ENCODE results near the gene TOB1. TPM values are rescaled to one million over a fixed set of nuclear protein-coding genes. Genes with fewer than 3 reads are reported as not detected.

Gene TOB1
- total and polyA plus RNA-seq, 9 of the 15 experiments (the other 6 are each of a cell fraction or from before 2014, with no cell fraction given): 4.8 to 63.7 (median 13.2) TPM

DNA sequence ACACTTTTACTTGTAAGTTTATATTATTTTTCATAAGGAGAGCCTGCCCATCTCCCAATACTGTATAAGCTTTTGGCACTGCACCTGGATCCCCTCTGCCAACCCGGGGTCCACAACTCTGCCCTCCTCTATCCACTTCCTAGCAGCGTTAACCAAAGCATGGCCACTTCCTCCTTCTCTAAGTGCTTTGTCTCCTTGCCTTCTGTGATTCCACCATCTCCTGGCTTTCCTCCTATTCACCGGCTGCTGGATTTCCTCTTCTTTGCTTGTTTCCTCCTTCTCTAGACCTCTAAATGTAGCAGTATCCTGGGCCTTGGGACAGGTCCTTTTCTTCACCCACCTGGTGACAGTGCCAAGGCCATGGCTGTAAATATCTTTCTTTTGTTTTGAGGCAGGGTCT, 50.8 kb downstream of the TOB1 start:
- FAIRE-seq: no peak
- no peaks in the 10 kb centered on the region for H3K79me2 ChIP-seq (ENCODE audit: control insufficient read depth, insufficient read depth, low read length)
- BruUV-seq (replicated peaks): no TSS peak
- H3K36me3 ChIP-seq (ENCODE audit: control insufficient read depth, insufficient read depth, low read length): no peaks in the 10 kb centered on the region
- ATAC-seq: no peak
- H3K4me1 ChIP-seq (replicated peaks in 1 of 2; ENCODE audit: control insufficient read depth in 2 of 2, insufficient read depth in 2 of 2, low read length in 2 of 2): peaks cover 3 to 6% of the 10 kb centered on the region in 2 experiments; a peak in 3 of 5 replicates
- no peak overlapping the region for H3K4me3 ChIP-seq
- 5% methylated on average over 3 of the region's 3 CpGs for WGBS (ENCODE audit: insufficient coverage, low coverage, missing lambda C conversion rate)
- ChIA-PET CTCF (ENCODE audit: low intra/inter-chr PET ratio) (no interaction called here), POLR2A (interaction anchor here (0.9 kb wide), 1 partner anchor 20 kb away, joined by 3 read pairs; the partner anchor contains the start of gene WFIKKN2)
- no peaks in the 10 kb centered on the region; the same call in 1 of the 2 replicates for H3K9me3 ChIP-seq (replicated peaks; ENCODE audit: control insufficient read depth, insufficient read depth, low read depth, low read length)
- no peaks in the 10 kb centered on the region for H3K9me1 ChIP-seq (ENCODE audit: control insufficient read depth, insufficient read depth, low read length)
- intact Hi-C loops (cut with micrococcal nuclease): no loop called here
- H3K4me2 ChIP-seq (ENCODE audit: insufficient read depth, low read length): no peak overlapping the region
- H4K20me1 ChIP-seq (replicated peaks; ENCODE audit: control insufficient read depth, insufficient read depth, low read length): no peaks in the 10 kb centered on the region
- H3K27ac ChIP-seq (ENCODE audit: extremely low read depth, low read depth, low read length): no peak overlapping the region
- in situ Hi-C loops (cut with MboI): no loop called here
- peaks cover 3 to 7% of the 10 kb centered on the region in 2 experiments; a peak in 3 of 5 replicates for H3K27me3 ChIP-seq (ENCODE audit: control insufficient read depth in 2 of 2, insufficient read depth in 2 of 2, low read length in 2 of 2)
- TF ChIP-seq SPI1 (IDR thresholded peaks at IDR 0.05; ENCODE audit: borderline replicate concordance, low read depth, low read length) (peak; percentile 55; the same call in 1 of the 2 replicates), L3MBTL2 (IDR thresholded peaks at IDR 0.05) (no peak)
- no peak overlapping the region for H2AFZ ChIP-seq (ENCODE audit: low read depth, low read length)
- DNase-seq (ENCODE audit: extremely low read depth in 1 of 4, low spot score in 3 of 4): no peak
- H3K9ac ChIP-seq (ENCODE audit: insufficient read depth in 1 of 2, low read depth in 2 of 2, low read length in 2 of 2): no peak overlapping the region

DNA sequence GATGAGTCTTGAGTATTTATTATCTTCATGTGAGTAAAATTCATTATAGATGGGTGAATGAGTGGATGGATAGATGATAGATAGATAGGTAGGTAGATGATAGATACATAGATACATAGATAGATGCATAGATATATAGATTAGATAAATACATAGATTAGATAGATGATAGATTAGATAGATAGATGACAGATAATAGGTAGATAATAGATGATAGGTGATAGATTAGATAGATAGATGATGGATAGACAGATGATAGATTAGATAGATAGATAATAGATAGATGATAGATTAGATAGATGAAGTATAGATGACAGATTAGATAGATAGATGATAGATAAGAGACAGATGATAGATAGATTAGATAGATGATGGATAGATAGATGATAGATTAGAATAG, 52.6 kb downstream of the TOB1 start:
- Histone ChIP-seq H3K27ac (ENCODE audit: extremely low read depth, low read depth, low read length) (no peak overlapping the region), H3K36me3 (ENCODE audit: control insufficient read depth, insufficient read depth, low read length) (no peaks in the 10 kb centered on the region), H3K9me1 (ENCODE audit: control insufficient read depth, insufficient read depth, low read length) (no peaks in the 10 kb centered on the region), H4K20me1 (replicated peaks; ENCODE audit: control insufficient read depth, insufficient read depth, low read length) (no peaks in the 10 kb centered on the region), H3K79me2 (ENCODE audit: control insufficient read depth, insufficient read depth, low read length) (no peaks in the 10 kb centered on the region), H3K27me3 (ENCODE audit: control insufficient read depth in 2 of 2, insufficient read depth in 2 of 2, low read length in 2 of 2) (peaks cover 3 to 7% of the 10 kb centered on the region in 2 experiments; a peak in 4 of 5 replicates), H2AFZ (ENCODE audit: low read depth, low read length) (no peak overlapping the region), H3K4me3 (no peak overlapping the region), H3K9ac (ENCODE audit: insufficient read depth in 1 of 2, low read depth in 2 of 2, low read length in 2 of 2) (no peak overlapping the region), H3K9me3 (replicated peaks; ENCODE audit: control insufficient read depth, insufficient read depth, low read depth, low read length) (no peaks in the 10 kb centered on the region; the same call in 1 of the 2 replicates), H3K4me1 (replicated peaks in 1 of 2; ENCODE audit: control insufficient read depth in 2 of 2, insufficient read depth in 2 of 2, low read length in 2 of 2) (peaks cover 6% of the 10 kb centered on the region in 2 experiments; a peak in 3 of 5 replicates), H3K4me2 (ENCODE audit: insufficient read depth, low read length) (no peak overlapping the region)
- ChIA-PET CTCF (ENCODE audit: low intra/inter-chr PET ratio) (no interaction called here), POLR2A (interaction anchor here (0.6 to 1.1 kb wide), 3 partner anchors 16 to 169 kb away, joined by 3 to 4 read pairs (median 3); no protein-coding TSS in a partner anchor)
- intact Hi-C loops (cut with micrococcal nuclease): no loop called here
- BruUV-seq (replicated peaks): no TSS peak
- FAIRE-seq (no peak), ATAC-seq (no peak), DNase-seq (ENCODE audit: extremely low read depth in 1 of 4, low spot score in 3 of 4) (no peak)
- in situ Hi-C loops (cut with MboI): no loop called here
- peak; percentile 41 to 83; a peak in 2 of 4 replicates for TF ChIP-seq HDAC1 (IDR thresholded peaks at IDR 0.05)
- peak; percentile 99 for TF ChIP-seq DACH1 (IDR thresholded peaks at IDR 0.05; ENCODE audit: partially characterized antibody)
- peak; percentile 75; the same call in 1 of the 2 replicates for TF ChIP-seq CTBP1 (IDR thresholded peaks at IDR 0.05; ENCODE audit: borderline replicate concordance)
- TF ChIP-seq MTA2 (IDR thresholded peaks at IDR 0.05; ENCODE audit: low read depth): 0 out of 2 replicates have a peak, but pooled peaks have one; percentile 24
- TF ChIP-seq TRIM24 (IDR thresholded peaks at IDR 0.05): peak; percentile 93
- TF ChIP-seq, protein P1, sequence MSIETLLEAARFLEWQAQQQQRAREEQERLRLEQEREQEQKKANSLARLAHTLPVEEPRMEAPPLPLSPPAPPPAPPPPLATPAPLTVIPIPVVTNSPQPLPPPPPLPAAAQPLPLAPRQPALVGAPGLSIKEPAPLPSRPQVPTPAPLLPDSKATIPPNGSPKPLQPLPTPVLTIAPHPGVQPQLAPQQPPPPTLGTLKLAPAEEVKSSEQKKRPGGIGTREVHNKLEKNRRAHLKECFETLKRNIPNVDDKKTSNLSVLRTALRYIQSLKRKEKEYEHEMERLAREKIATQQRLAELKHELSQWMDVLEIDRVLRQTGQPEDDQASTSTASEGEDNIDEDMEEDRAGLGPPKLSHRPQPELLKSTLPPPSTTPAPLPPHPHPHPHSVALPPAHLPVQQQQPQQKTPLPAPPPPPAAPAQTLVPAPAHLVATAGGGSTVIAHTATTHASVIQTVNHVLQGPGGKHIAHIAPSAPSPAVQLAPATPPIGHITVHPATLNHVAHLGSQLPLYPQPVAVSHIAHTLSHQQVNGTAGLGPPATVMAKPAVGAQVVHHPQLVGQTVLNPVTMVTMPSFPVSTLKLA (conservative IDR thresholded peaks at IDR 0.05): 0 out of 4 replicates have a peak, but pooled peaks of 1 of the 2 experiments have one; percentile 18
- no peak for TF ChIP-seq MAFF (IDR thresholded peaks at IDR 0.05; ENCODE audit: low read length)
- peak; percentile 11; the same call in 1 of the 2 replicates for TF ChIP-seq NCOR1 (IDR thresholded peaks at IDR 0.05)
- TF ChIP-seq GABPA (tag; conservative IDR thresholded peaks at IDR 0.05; ENCODE audit: low read depth): no peak
- TF ChIP-seq PHF21A (IDR thresholded peaks at IDR 0.05; ENCODE audit: borderline replicate concordance, low read depth): no peak
- TF ChIP-seq TAF9B (IDR thresholded peaks at IDR 0.05; ENCODE audit: partially characterized antibody): peak; percentile 30
- TF ChIP-seq, protein P2, sequence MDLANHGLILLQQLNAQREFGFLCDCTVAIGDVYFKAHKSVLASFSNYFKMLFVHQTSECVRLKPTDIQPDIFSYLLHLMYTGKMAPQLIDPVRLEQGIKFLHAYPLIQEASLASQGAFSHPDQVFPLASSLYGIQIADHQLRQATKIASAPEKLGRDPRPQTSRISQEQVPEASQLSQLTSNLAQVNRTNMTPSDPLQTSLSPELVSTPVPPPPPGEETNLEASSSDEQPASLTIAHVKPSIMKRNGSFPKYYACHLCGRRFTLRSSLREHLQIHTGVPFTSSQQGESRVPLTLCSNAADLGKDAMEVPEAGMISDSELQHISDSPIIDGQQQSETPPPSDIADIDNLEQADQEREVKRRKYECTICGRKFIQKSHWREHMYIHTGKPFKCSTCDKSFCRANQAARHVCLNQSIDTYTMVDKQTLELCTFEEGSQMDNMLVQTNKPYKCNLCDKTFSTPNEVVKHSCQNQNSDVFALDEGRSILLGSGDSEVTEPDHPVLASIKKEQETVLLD (IDR thresholded peaks at IDR 0.05): peak; percentile 97
- 0 out of 2 replicates have a peak, but pooled peaks have one; percentile 24 for TF ChIP-seq THRAP3 (IDR thresholded peaks at IDR 0.05; ENCODE audit: borderline replicate concordance)

Measured in K562 (cell line).